ENCODE results near the gene STON2.

The STON2 gene

GRCh38 chr14:81367563-81367962, 32.6 kb downstream of the STON2 start:
- DNase-seq, result no peak

- no peak for DNase-seq
Observed at GRCh38 chr14:81366884-81367283, 33.2 kb downstream of the STON2 start.

DNA sequence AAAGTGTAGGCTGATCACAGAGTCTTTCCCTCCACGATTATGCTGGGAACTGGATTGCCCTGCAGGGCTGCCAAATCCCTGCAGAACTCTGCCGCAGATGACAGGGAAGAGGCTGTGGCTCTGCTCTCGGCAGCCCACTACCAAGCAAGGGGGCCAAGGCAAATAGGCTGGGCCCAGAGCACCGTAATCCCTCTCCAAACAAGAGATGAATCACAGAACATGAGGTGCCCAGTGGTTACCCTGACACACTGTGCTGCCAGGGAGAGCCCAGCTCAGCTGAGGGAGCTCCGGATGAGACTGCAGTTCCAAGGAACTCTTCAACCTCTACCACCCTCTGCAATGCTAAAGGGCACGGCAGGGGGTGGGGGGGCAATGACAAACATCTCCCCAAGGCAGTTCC, 33.9 kb downstream of the STON2 start:
- no peak for DNase-seq

DNA sequence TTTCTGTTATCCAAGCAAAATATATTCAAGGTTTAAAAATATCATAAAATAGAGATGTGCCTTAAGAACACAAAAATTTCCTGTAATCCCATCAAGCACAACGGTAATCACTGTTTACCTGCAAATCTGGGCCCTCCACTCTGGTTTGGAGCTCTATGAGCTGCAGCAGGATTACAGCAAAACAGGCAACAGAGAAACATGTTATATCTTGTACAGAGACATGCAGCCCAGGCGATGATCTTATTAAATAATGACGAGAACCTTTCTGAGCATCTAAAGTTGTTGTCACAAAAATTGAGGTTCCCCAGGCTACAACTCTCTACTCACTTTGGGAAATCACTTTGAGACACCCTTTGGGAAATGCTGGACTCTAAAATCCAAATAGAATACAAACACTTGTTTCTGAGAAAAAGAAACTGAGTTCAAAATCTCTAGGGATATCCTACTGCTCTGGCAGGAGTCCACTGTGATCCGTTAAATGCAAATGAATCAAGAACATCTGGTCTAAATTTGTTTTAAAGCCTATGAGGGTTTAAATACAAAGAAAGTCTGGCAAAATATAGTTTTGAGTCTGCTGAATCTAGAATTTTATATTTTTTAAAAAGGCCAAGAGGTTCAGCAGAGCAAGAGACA, 36.3 kb downstream of the STON2 start:
- DNase-seq, result no peak

GRCh38 chr14:81353691-81354323, 46.3 kb downstream of the STON2 start:
- DNase-seq, result no peak

DNA sequence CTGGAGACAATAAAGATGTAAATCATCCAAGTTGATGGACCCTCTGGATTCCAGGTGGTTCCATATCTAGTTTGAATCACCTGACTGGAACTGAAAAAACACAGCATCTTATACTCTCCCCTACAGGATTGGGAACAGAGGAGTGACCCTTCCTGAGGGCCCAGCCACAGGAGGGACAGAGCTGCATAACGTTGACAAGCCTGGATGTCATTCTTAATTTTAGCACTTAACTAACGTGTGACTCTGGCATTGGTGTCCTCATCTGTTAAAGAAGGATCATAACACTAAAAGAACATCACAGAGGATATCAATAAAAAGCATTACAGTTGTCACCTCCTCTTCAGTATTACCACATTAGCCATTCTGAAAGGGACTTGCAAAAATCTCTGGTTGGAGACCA, 47.7 kb downstream of the STON2 start:
- no peak for DNase-seq

- DNase-seq, result no peak
Observed at GRCh38 chr14:81351205-81351604, 48.9 kb downstream of the STON2 start.

DNA sequence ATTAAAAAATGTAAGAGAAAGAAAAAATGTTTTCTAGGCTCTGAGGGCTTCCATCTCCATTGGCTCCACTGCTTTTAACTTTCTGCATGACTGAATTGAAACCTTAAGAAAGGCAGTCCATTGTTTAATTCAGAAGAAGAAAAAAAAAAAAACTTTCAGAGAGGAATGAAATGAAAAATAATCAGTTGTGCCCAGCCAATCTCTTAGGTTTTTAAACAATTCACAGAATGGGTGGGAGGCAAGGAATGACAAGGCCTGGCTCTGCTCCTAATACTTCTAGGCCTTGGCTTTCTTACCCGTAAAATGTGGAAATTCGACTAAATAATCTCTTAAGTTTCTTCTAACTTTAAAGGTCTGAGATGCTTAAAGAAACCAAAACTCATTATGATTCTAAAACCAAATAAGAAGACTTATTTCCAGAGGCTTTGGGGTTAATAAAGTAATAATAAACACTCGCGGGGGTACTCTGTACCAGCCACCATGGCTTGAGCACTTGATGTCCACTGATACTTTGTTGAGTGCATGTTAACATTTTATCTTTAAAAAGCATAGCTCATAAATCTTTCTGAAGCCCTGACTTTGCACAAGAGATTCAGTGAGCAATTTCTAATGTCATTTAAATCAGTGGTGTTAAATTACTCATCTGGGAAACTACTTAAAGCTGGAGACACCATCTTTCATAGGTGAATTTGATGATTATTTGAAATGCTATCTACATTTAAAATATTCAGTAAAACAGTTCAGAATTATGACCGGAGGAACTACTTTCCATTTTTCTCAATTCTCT, 49.6 kb downstream of the STON2 start:
- no peak for DNase-seq

DNA sequence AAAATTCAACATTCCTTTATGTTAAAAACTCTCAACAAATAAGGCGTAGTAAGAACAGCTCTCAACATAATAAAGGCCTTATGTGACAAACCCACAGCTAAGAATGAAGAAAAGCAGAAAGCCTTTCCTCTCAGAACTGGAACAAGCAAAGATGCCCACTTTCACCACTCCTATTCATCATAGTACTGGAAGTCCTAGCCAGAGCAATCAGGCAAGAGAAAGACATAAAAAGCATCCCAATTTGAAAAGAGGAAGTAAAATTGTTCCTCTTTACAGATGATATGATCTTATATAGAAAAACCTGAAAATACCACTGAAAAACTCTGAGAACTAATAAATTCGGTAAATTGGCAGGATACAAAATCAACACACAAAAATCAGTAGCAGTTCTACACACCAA, 52.1 kb downstream of the STON2 start:
- no peak for DNase-seq

- no peak for DNase-seq
Observed at GRCh38 chr14:81345781-81346180, 54.3 kb downstream of the STON2 start.

GRCh38 chr14:81344481-81345160, 55.5 kb downstream of the STON2 start:
- DNase-seq, result no peak

GRCh38 chr14:81343701-81344100, 56.4 kb downstream of the STON2 start:
- no peak for DNase-seq

DNA sequence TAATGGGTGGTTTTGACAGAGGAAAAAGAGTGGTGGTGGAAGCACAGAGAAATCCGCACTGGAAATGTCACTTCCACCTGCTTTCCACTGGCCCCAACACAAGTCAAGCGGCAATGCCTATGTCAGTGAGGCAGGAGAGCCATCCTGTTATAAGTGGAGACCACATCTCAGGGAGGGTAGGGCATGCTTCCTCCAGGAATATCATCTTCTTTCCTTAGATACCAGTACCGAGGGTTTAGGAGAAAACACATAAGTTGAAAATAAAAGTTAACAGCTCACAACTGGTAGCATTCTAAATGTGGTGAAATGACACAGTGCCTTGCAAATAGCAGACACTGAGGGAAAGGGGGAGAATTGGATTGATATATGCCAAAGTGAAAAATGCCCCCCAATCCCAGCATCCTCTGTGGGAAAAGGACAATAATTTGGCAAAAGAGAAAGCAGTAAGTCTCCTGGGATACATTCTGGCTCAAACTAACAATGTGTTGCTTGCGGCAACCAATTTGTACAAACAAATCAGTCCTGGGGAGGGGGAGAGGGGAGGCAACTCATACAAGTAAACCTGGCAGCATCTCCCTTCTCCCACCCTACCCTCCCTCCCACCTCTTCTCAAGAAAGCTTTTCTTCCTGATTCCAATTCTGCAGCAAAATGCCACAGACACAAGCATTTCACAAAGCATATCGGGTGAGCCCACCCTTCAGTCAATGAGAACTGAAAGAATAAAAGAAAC, 57.1 kb downstream of the STON2 start:
- DNase-seq, result no peak

GRCh38 chr14:81341781-81342180, 58.3 kb downstream of the STON2 start:
- no peak for DNase-seq

DNA sequence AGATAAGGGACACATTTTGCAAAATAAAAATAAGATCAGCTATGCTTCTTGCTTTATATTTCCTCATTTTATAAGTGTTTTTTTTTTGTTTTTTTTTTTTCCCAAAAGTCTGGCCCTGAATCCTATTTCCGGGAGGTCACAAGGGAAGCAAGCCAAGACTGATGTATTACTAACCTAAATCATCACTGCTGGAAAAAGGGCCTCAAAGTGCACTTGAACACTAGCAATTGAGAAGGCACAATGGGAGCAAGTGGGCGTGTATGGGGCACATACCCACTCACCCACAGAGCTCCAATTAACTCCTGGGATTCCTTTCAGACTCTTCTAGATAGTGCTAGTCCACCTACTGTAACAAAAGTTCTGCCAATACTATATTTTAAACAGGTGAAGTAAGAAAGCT, 58.8 kb downstream of the STON2 start:
- no peak for DNase-seq

DNA sequence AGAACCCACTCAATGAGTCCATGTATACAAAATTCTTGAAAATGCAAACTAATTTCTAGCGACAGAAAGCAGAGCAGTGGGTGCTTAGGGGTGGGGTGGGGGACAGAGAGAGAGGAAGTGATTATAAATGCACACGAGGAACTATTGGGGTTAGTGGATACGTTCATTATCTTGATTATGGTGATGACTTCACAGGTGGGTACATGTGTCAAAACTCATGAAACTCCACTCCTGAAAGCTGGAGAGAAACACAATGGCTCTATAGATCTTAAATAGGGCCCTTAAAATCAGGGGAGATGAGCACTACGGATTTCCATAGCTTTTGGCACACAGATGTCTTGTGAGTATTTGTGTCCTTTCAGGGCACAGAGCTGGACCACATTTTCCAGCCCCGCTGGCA, 59.9 kb downstream of the STON2 start:
- DNase-seq, result no peak

GRCh38 chr14:81337073-81337472, 63.1 kb downstream of the STON2 start:
- no peak for DNase-seq

GRCh38 chr14:81336009-81336408, 64.1 kb downstream of the STON2 start:
- DNase-seq, result no peak

DNA sequence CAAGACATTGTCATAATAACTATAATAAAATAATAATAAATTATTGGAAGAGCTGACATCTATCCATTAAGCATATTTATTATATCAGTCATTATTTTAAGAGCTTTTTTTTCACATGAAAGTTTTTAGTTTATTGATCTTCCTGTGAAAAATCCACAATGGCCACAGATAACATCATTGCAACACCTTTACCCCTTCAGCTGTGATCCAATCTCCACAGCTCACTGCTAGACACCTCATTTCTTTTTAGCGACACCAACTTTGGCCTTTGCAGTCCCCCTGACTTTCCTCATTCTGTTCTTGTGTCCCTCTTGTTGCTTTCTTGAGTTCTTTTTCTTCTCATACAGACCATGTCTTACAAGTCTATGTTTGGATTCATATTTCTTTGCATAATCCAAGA, 67.4 kb downstream of the STON2 start:
- no peak for DNase-seq

DNA sequence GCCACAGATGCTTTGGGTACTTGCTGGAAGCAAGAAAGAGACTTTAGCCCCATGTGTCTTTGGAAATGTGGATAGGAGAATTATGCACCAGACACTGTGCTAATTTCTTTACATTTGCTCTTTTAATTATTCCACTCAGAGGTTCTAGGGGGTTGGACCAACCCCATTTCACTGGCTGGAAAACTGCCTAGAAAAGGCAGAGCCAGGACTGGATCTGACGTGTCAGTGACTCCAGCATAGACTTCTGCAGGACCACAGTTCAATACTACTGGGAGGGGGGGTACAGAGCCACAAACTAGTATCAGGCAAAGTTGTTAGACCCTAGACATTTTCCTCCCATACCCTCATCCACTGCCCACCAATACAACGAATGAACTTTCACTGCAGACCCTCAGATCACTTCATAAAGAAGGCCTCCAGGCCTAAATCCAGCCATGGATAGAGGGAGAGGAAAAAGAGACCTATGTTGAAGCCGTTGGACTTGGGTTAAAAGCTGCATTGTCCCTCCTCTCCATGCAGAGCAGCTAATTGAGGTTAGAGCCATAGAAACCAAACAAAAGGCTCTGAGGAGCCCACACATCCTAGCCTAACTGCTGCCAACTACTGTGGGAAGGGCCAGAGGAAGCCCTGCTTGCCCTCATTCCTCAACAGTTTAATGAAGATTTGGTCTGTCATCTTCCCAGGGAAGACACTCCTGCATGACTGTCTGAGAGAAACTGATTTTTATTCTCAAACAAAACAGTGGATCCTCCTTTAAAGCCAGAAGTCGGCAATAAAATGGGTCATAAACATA, 68.7 kb downstream of the STON2 start:
- DNase-seq, result no peak

- no peak for DNase-seq
Observed at GRCh38 chr14:81330619-81331122, 69.5 kb downstream of the STON2 start.
